Measurements from ENCODE around the gene MS4A3. TPM values are rescaled to one million over a fixed set of nuclear protein-coding genes. Genes with fewer than 3 reads are reported as not detected.

Gene MS4A3
- total and polyA plus RNA-seq, 2 donors from 2014 or later = not detected

GRCh38 chr11:60078745-60079144 is 22.3 kb downstream of the MS4A3 start:
- intact Hi-C loops (cut with DNase I) = no loop called here
- H3K27ac ChIP-seq (ENCODE audit: low read depth in 2 of 2, low read length in 2 of 2) = no peak overlapping the region
- no peak for DNase-seq
- no peak for TF ChIP-seq CTCF (IDR thresholded peaks at IDR 0.05; ENCODE audit: borderline replicate concordance, extremely low read depth, insufficient read depth)
- no peaks in the 10 kb centered on the region for H3K4me1 ChIP-seq (ENCODE audit: control insufficient read depth in 2 of 3, insufficient read depth in 2 of 3, low read depth in 1 of 3, low read length in 3 of 3)
- no peak overlapping the region for H3K4me3 ChIP-seq (ENCODE audit: low read length in 3 of 3)
- no peaks in the 10 kb centered on the region for H3K36me3 ChIP-seq (ENCODE audit: control insufficient read depth in 2 of 3, insufficient read depth in 3 of 3, low read length in 3 of 3)
- no peak overlapping the region for H3K9ac ChIP-seq (ENCODE audit: low read length in 3 of 3)
- H3K27me3 ChIP-seq (ENCODE audit: control insufficient read depth, insufficient read depth, low read length) = no peaks in the 10 kb centered on the region
- H3K9me3 ChIP-seq (ENCODE audit: control insufficient read depth in 2 of 3, insufficient read depth in 1 of 3, low read length in 3 of 3) = no peaks in the 10 kb centered on the region
- FAIRE-seq = no peak

- Histone ChIP-seq H3K9ac (ENCODE audit: low read length in 3 of 3) (no peak overlapping the region), H3K27ac (ENCODE audit: low read depth in 2 of 2, low read length in 2 of 2) (no peak overlapping the region), H3K4me3 (ENCODE audit: low read length in 3 of 3) (no peak overlapping the region), H3K9me3 (ENCODE audit: control insufficient read depth in 2 of 3, insufficient read depth in 1 of 3, low read length in 3 of 3) (no peaks in the 10 kb centered on the region), H3K4me1 (ENCODE audit: control insufficient read depth in 2 of 3, insufficient read depth in 2 of 3, low read depth in 1 of 3, low read length in 3 of 3) (no peaks in the 10 kb centered on the region), H3K27me3 (ENCODE audit: control insufficient read depth, insufficient read depth, low read length) (no peaks in the 10 kb centered on the region), H3K36me3 (ENCODE audit: control insufficient read depth in 2 of 3, insufficient read depth in 3 of 3, low read length in 3 of 3) (no peaks in the 10 kb centered on the region)
- intact Hi-C loops (cut with DNase I) = no loop called here
- DNase-seq (no peak), FAIRE-seq (no peak)
- no peak for TF ChIP-seq CTCF (IDR thresholded peaks at IDR 0.05; ENCODE audit: borderline replicate concordance, extremely low read depth, insufficient read depth)
Measured at GRCh38 chr11:60080535-60080934, 24.1 kb downstream of the MS4A3 start.

GRCh38 chr11:60084631-60085273 is 28.3 kb downstream of the MS4A3 start:
- intact Hi-C loops (cut with DNase I) = no loop called here
- no peak overlapping the region for H3K27ac ChIP-seq (ENCODE audit: low read depth in 2 of 2, low read length in 2 of 2)
- no peak for TF ChIP-seq CTCF (IDR thresholded peaks at IDR 0.05; ENCODE audit: borderline replicate concordance, extremely low read depth, insufficient read depth)
- no peak overlapping the region for H3K4me3 ChIP-seq (ENCODE audit: low read length in 3 of 3)
- H3K9me3 ChIP-seq (ENCODE audit: control insufficient read depth in 2 of 3, insufficient read depth in 1 of 3, low read length in 3 of 3) = no peaks in the 10 kb centered on the region
- no peak for FAIRE-seq
- no peak overlapping the region for H3K9ac ChIP-seq (ENCODE audit: low read length in 3 of 3)
- H3K36me3 ChIP-seq (ENCODE audit: control insufficient read depth in 2 of 3, insufficient read depth in 3 of 3, low read length in 3 of 3) = no peaks in the 10 kb centered on the region
- DNase-seq = no peak
- no peaks in the 10 kb centered on the region for H3K27me3 ChIP-seq (ENCODE audit: control insufficient read depth, insufficient read depth, low read length)
- no peaks in the 10 kb centered on the region for H3K4me1 ChIP-seq (ENCODE audit: control insufficient read depth in 2 of 3, insufficient read depth in 2 of 3, low read depth in 1 of 3, low read length in 3 of 3)

- no peak for TF ChIP-seq CTCF (IDR thresholded peaks at IDR 0.05; ENCODE audit: borderline replicate concordance, extremely low read depth, insufficient read depth)
- Histone ChIP-seq H3K27ac (ENCODE audit: low read depth in 2 of 2, low read length in 2 of 2) (no peak overlapping the region), H3K27me3 (ENCODE audit: control insufficient read depth, insufficient read depth, low read length) (no peaks in the 10 kb centered on the region), H3K4me1 (ENCODE audit: control insufficient read depth in 2 of 3, insufficient read depth in 2 of 3, low read depth in 1 of 3, low read length in 3 of 3) (no peaks in the 10 kb centered on the region), H3K36me3 (ENCODE audit: control insufficient read depth in 2 of 3, insufficient read depth in 3 of 3, low read length in 3 of 3) (no peaks in the 10 kb centered on the region), H3K9ac (ENCODE audit: low read length in 3 of 3) (no peak overlapping the region), H3K9me3 (ENCODE audit: control insufficient read depth in 2 of 3, insufficient read depth in 1 of 3, low read length in 3 of 3) (no peaks in the 10 kb centered on the region), H3K4me3 (ENCODE audit: low read length in 3 of 3) (no peak overlapping the region)
- DNase-seq (no peak), FAIRE-seq (no peak)
- intact Hi-C loops (cut with DNase I) = no loop called here
Measured at GRCh38 chr11:60085909-60086308, 29.4 kb downstream of the MS4A3 start.
